Type B pancreatic cell (in vitro differentiated cells): ENCODE results near the gene ZNF547. TPM values are rescaled to one million over a fixed set of nuclear protein-coding genes. Genes with fewer than 3 reads are reported as not detected.
"Not testable (repeated sequence)": the region's sequence is repeated elsewhere in the genome, so short reads cannot be mapped to it uniquely, and the experiment has no call there.

Source experiments
- DNase-seq: peaks from one replicate; pipeline ENCODE4 v3.0.0; 2021; ENCODE audit warnings: mixed read lengths; ENCODE audit not compliant: unreplicated experiment; ENCODE audit errors: extremely low spot score
- H3K27ac Mint-ChIP-seq: 2 replicates; pipeline ENCODE4 v1.8.0; 2021; ENCODE audit warnings: mild to moderate bottlenecking, mixed read lengths
- H3K27me3 Mint-ChIP-seq: 2 replicates; pipeline ENCODE4 v1.8.0; 2021; ENCODE audit warnings: mixed read lengths
- H3K36me3 Mint-ChIP-seq: 2 replicates; pipeline ENCODE4 v1.8.0; 2021; ENCODE audit warnings: mixed read lengths
- H3K4me1 Mint-ChIP-seq: one replicate; pipeline ENCODE4 v1.8.0; 2021; ENCODE audit warnings: mixed read lengths; ENCODE audit not compliant: unreplicated experiment
- H3K4me3 Mint-ChIP-seq: 2 replicates; pipeline ENCODE4 v1.8.0; 2021; ENCODE audit warnings: mild to moderate bottlenecking, mixed read lengths
- H3K9me3 Mint-ChIP-seq: 2 replicates; pipeline ENCODE4 v1.8.0; 2021; ENCODE audit warnings: mixed read lengths
- CTCF ChIP-seq: fragments of 200-600 bp; sonication (generic); conservative IDR thresholded peaks from 2 replicates; pipeline ENCODE4 v1.5.0; 2021; ENCODE audit warnings: antibody characterized with exemption, mild to moderate bottlenecking
- total RNA-seq: library from RNA; stranded (reverse); gene quantifications from 2 replicates; pipeline ENCODE4 v1.2.1, GENCODE V29; 2021; ENCODE audit warnings: low replicate concordance

ZNF547 gene
- total RNA-seq, 1 donor from 2014 or later: 4.9 TPM

- no peak for TF ChIP-seq CTCF
- H3K27ac Mint-ChIP-seq: no peak overlapping the region
- DNase-seq: no peak
- no peak overlapping the region for H3K4me3 Mint-ChIP-seq
- no peaks in the 10 kb centered on the region for H3K9me3 Mint-ChIP-seq
- peaks cover 63% of the 10 kb centered on the region for H3K36me3 Mint-ChIP-seq
- no peaks in the 10 kb centered on the region for H3K27me3 Mint-ChIP-seq
- H3K4me1 Mint-ChIP-seq: peaks cover 12% of the 10 kb centered on the region
Observed at GRCh38 chr19:57357406-57357805, 5.9 kb upstream of the ZNF547 start.

GRCh38 chr19:57359300-57359699 is 4.1 kb upstream of the ZNF547 start:
- TF ChIP-seq CTCF: no peak
- Mint-ChIP-seq H3K36me3 (peaks cover 64% of the 10 kb centered on the region), H3K27me3 (peaks cover 3% of the 10 kb centered on the region), H3K27ac (no peak overlapping the region), H3K4me3 (no peak overlapping the region), H3K4me1 (peaks cover 17% of the 10 kb centered on the region), H3K9me3 (peaks cover 9% of the 10 kb centered on the region)
- no peak for DNase-seq

GRCh38 chr19:57362419-57362818 is 932 bp upstream of the ZNF547 start:
- Mint-ChIP-seq H3K27ac (peak overlapping the region; percentile 98), H3K27me3 (peaks cover 3% of the 10 kb centered on the region), H3K4me1 (peaks cover 17% of the 10 kb centered on the region), H3K4me3 (peak overlapping the region; percentile 97), H3K9me3 (peaks cover 9% of the 10 kb centered on the region), H3K36me3 (peaks cover 38% of the 10 kb centered on the region)
- DNase-seq: no peak
- no peak for TF ChIP-seq CTCF

GRCh38 chr19:57363688-57364181 is 384 bp downstream of the ZNF547 start:
- peak overlapping the region; percentile 97 for H3K4me3 Mint-ChIP-seq
- no peak for DNase-seq
- peaks cover 17% of the 10 kb centered on the region for H3K4me1 Mint-ChIP-seq
- H3K27me3 Mint-ChIP-seq: peaks cover 3% of the 10 kb centered on the region
- no peak for TF ChIP-seq CTCF
- H3K36me3 Mint-ChIP-seq: peaks cover 28% of the 10 kb centered on the region
- peak overlapping the region; percentile 98 for H3K27ac Mint-ChIP-seq
- peaks cover 9% of the 10 kb centered on the region for H3K9me3 Mint-ChIP-seq

GRCh38 chr19:57366776-57367175 is 3.4 kb downstream of the ZNF547 start:
- H3K4me3 Mint-ChIP-seq: no peak overlapping the region
- H3K4me1 Mint-ChIP-seq: peaks cover 17% of the 10 kb centered on the region
- no peak for TF ChIP-seq CTCF
- H3K9me3 Mint-ChIP-seq: peaks cover 9% of the 10 kb centered on the region
- peaks cover 30% of the 10 kb centered on the region for H3K36me3 Mint-ChIP-seq
- DNase-seq: no peak
- H3K27me3 Mint-ChIP-seq: peaks cover 3% of the 10 kb centered on the region
- H3K27ac Mint-ChIP-seq: no peak overlapping the region

GRCh38 chr19:57374179-57374578 is 10.8 kb downstream of the ZNF547 start:
- Mint-ChIP-seq H3K4me1 (no peaks in the 10 kb centered on the region), H3K27ac (no peak overlapping the region), H3K27me3 (no peaks in the 10 kb centered on the region), H3K36me3 (peaks cover 77% of the 10 kb centered on the region), H3K9me3 (peaks cover 10% of the 10 kb centered on the region), H3K4me3 (no peak overlapping the region)
- TF ChIP-seq CTCF: no peak
- DNase-seq: no peak

- not testable (repeated sequence) for H3K9me3 Mint-ChIP-seq, H3K27me3 Mint-ChIP-seq, H3K4me1 Mint-ChIP-seq, H3K27ac Mint-ChIP-seq, H3K4me3 Mint-ChIP-seq, DNase-seq
- peaks cover 78% of the 10 kb centered on the region for H3K36me3 Mint-ChIP-seq
Observed at GRCh38 chr19:57374647-57375046, 11.3 kb downstream of the ZNF547 start.
